Caco-2 (cell line): ENCODE data around the gene TNFAIP8. TPM values are rescaled to one million over a fixed set of nuclear protein-coding genes. Genes with fewer than 3 reads are reported as not detected.

Experiments used
- BruUV-seq: library from RNA; stranded (reverse); fragments of 400-500 nt; replicated peaks from 2 replicates; lab custom pipeline; 2021; lab: Mats Ljungman, UMichigan
- CTCF ChIA-PET: fragments of 300-600 bp; sonication (Branson Sonifier 250); formaldehyde crosslinking; loops from one replicate; lab custom pipeline; 2022; ENCODE audit warnings: antibody characterized with exemption; lab: Charles Lee
- POLR2A ChIA-PET: fragments of 300-600 bp; sonication (Branson Sonifier 250); formaldehyde crosslinking; loops from one replicate; lab custom pipeline; 2022; ENCODE audit warnings: antibody characterized with exemption; lab: Charles Lee
- DNase-seq, 2 experiments: peaks; one replicate each; pipeline versions ENCODE4 v3.0.0 to v3.0.0-alpha.2; 2020 to 2022
- H3K27me3 ChIP-seq: replicated peaks from 2 replicates; pipeline ENCODE4 v1.6.0; 2011; ENCODE audit warnings: low read length; ENCODE audit not compliant: control insufficient read depth, insufficient read depth
- H3K36me3 ChIP-seq: 2 replicates; pipeline ENCODE4 v1.5.1; 2011; ENCODE audit warnings: low read length; ENCODE audit not compliant: control insufficient read depth, insufficient read depth
- H3K4me1 ChIP-seq: fragments of 250-450 bp; sonication (Bioruptor Pico); 2 replicates; pipeline ENCODE4 v1.5.1; 2020; ENCODE audit warnings: mild to moderate bottlenecking
- H3K4me3 ChIP-seq: 2 replicates; pipeline ENCODE4 v1.5.1; 2011; ENCODE audit warnings: low read depth, mild to moderate bottlenecking, control low read depth, low read length
- H3K9me3 ChIP-seq: fragments of 250-450 bp; sonication (Bioruptor Pico); 2 replicates; pipeline ENCODE4 v1.5.1; 2020; ENCODE audit warnings: mild to moderate bottlenecking, moderate library complexity
- H3K27ac Mint-ChIP-seq: one replicate; pipeline ENCODE4 v1.8.0; 2022; ENCODE audit warnings: mixed read lengths; ENCODE audit not compliant: unreplicated experiment
- H3K27me3 Mint-ChIP-seq: one replicate; pipeline ENCODE4 v1.8.0; 2022; ENCODE audit warnings: mixed read lengths; ENCODE audit not compliant: insufficient read depth, unreplicated experiment
- H3K36me3 Mint-ChIP-seq: one replicate; pipeline ENCODE4 v1.8.0; 2022; ENCODE audit warnings: mild to moderate bottlenecking, mixed read lengths; ENCODE audit not compliant: insufficient read depth, unreplicated experiment
- H3K4me1 Mint-ChIP-seq: one replicate; pipeline ENCODE4 v1.8.0; 2022; ENCODE audit warnings: low read depth, mixed read lengths; ENCODE audit not compliant: unreplicated experiment
- H3K4me3 Mint-ChIP-seq: one replicate; pipeline ENCODE4 v1.8.0; 2022; ENCODE audit warnings: mild to moderate bottlenecking, moderate library complexity, mixed read lengths; ENCODE audit not compliant: unreplicated experiment
- H3K9me3 Mint-ChIP-seq: one replicate; pipeline ENCODE4 v1.8.0; 2022; ENCODE audit warnings: mixed read lengths; ENCODE audit not compliant: unreplicated experiment
- CTCF ChIP-seq, 2 experiments: fragments of 200-600 bp in 1 of 2; IDR thresholded peaks; 1 replicate in 1 of 2; 2 replicates in 1 of 2; pipeline versions ENCODE4 v1.5.1 to v1.8.0; 2011 to 2022; ENCODE audit warnings: antibody characterized with exemption in 1 of 2, control low read depth in 1 of 2, inconsistent platforms in 1 of 2, low read depth in 1 of 2, low read length in 1 of 2, mild to moderate bottlenecking in 1 of 2, moderate library complexity in 1 of 2; ENCODE audit not compliant: insufficient read depth in 1 of 2, severe bottlenecking in 1 of 2, unreplicated experiment in 1 of 2
- intact Hi-C: fragments of 100-400 bp; cut with micrococcal nuclease; formaldehyde crosslinking; loops from one replicate; pipeline ENCODE4 v1.10.0; 2022; ENCODE audit not compliant: unreplicated experiment
- total RNA-seq: library from RNA; stranded (reverse); gene quantifications from 2 replicates; pipeline ENCODE4 v1.2.3, GENCODE V29; 2022

Gene TNFAIP8
- total RNA-seq, 1 experiment from 2014 or later, result 7.4 TPM

- no TSS peak for BruUV-seq
- Mint-ChIP-seq H3K27ac (no peak overlapping the region), H3K27me3 (no peaks in the 10 kb centered on the region), H3K4me1 (peaks cover 3% of the 10 kb centered on the region), H3K36me3 (no peaks in the 10 kb centered on the region), H3K4me3 (no peak overlapping the region), H3K9me3 (no peaks in the 10 kb centered on the region)
- Histone ChIP-seq H3K36me3 (no peaks in the 10 kb centered on the region), H3K9me3 (no peaks in the 10 kb centered on the region), H3K4me3 (no peak overlapping the region), H3K27me3 (no peaks in the 10 kb centered on the region), H3K4me1 (peaks cover 1% of the 10 kb centered on the region; the same call in 1 of the 2 replicates)
- intact Hi-C loops, result loop anchor here (10.0 kb wide), 1 partner anchor 402 kb away; no protein-coding TSS in a partner anchor
- ChIA-PET CTCF (no interaction called here), POLR2A (no interaction called here)
- DNase-seq, result no peak
- TF ChIP-seq CTCF (IDR thresholded peaks at IDR 0.05; ENCODE audit: insufficient read depth in 1 of 2, low read depth in 1 of 2, low read length in 1 of 2, severe bottlenecking in 1 of 2, unreplicated experiment in 1 of 2), result no peak
Measured at GRCh38 chr5:119343052-119343451, 12.8 kb upstream of the TNFAIP8 start.

GRCh38 chr5:119343766-119344165, 12.1 kb upstream of the TNFAIP8 start:
- Mint-ChIP-seq H3K27ac (no peak overlapping the region), H3K27me3 (no peaks in the 10 kb centered on the region), H3K9me3 (no peaks in the 10 kb centered on the region), H3K4me3 (no peak overlapping the region), H3K4me1 (no peaks in the 10 kb centered on the region), H3K36me3 (no peaks in the 10 kb centered on the region)
- intact Hi-C loops, result loop anchor here (10.0 kb wide), 1 partner anchor 401 kb away; no protein-coding TSS in a partner anchor
- Histone ChIP-seq H3K36me3 (no peaks in the 10 kb centered on the region), H3K4me3 (no peak overlapping the region), H3K27me3 (no peaks in the 10 kb centered on the region), H3K4me1 (no peaks in the 10 kb centered on the region), H3K9me3 (no peaks in the 10 kb centered on the region)
- POLR2A ChIA-PET, result no interaction called here
- no peak for TF ChIP-seq CTCF (IDR thresholded peaks at IDR 0.05; ENCODE audit: insufficient read depth in 1 of 2, low read depth in 1 of 2, low read length in 1 of 2, severe bottlenecking in 1 of 2, unreplicated experiment in 1 of 2)
- no peak for DNase-seq
- BruUV-seq, result no TSS peak
- CTCF ChIA-PET, result no interaction called here

- ChIA-PET CTCF (no interaction called here), POLR2A (no interaction called here)
Measured at GRCh38 chr5:119344231-119344630, 11.6 kb upstream of the TNFAIP8 start.

More at GRCh38 chr5:119344231-119344630, 11.6 kb upstream of the TNFAIP8 start:
- Mint-ChIP-seq H3K36me3 (no peaks in the 10 kb centered on the region), H3K4me3 (no peak overlapping the region), H3K27me3 (no peaks in the 10 kb centered on the region), H3K27ac (no peak overlapping the region), H3K4me1 (no peaks in the 10 kb centered on the region), H3K9me3 (no peaks in the 10 kb centered on the region)
- BruUV-seq, result no TSS peak
- intact Hi-C loops, result loop anchor here (10.0 kb wide), 1 partner anchor 401 kb away; no protein-coding TSS in a partner anchor
- no peak for DNase-seq
- Histone ChIP-seq H3K4me1 (no peaks in the 10 kb centered on the region), H3K4me3 (no peak overlapping the region), H3K27me3 (no peaks in the 10 kb centered on the region), H3K9me3 (no peaks in the 10 kb centered on the region), H3K36me3 (no peaks in the 10 kb centered on the region)
- no peak for TF ChIP-seq CTCF (IDR thresholded peaks at IDR 0.05; ENCODE audit: insufficient read depth in 1 of 2, low read depth in 1 of 2, low read length in 1 of 2, severe bottlenecking in 1 of 2, unreplicated experiment in 1 of 2)
